SU-DHL-6 (cell line): ENCODE measurements around the gene RIMS4.

Source experiments
- H2AFZ ChIP-seq: fragments of 200-600 bp; sonication (generic); 2 replicates; pipeline ENCODE4 v1.6.1; 2014; ENCODE audit warnings: low read depth, mild to moderate bottlenecking, moderate library complexity, mixed read lengths, antibody characterized with exemption, low read length; ENCODE audit not compliant: severe bottlenecking
- H3F3A ChIP-seq: fragments of 200-600 bp; shearing (Covaris generic); 2 replicates; pipeline ENCODE4 v1.6.0; 2016; ENCODE audit warnings: antibody characterized with exemption, mild to moderate bottlenecking; ENCODE audit not compliant: insufficient read depth
- H3K27ac ChIP-seq: fragments of 200-600 bp; sonication (generic); 2 replicates; pipeline ENCODE4 v1.5.1; 2016; ENCODE audit warnings: low read depth, mild to moderate bottlenecking, low read length, moderate library complexity, mixed read lengths
- H3K27me3 ChIP-seq: fragments of 200-600 bp; sonication (generic), shearing (Covaris generic); 2 replicates; pipeline ENCODE4 v1.6.0; 2014; ENCODE audit warnings: mild to moderate bottlenecking, low read length
- H3K36me3 ChIP-seq: fragments of 200-600 bp; sonication (generic); 2 replicates; pipeline ENCODE4 v1.6.1; 2014; ENCODE audit warnings: mild to moderate bottlenecking, low read length, mixed read lengths
- H3K4me2 ChIP-seq: fragments of 300-600, 200-600 bp; shearing (Covaris generic), sonication (generic); 2 replicates; pipeline ENCODE4 v1.6.0; 2014; ENCODE audit warnings: low read length, low read depth, mild to moderate bottlenecking; ENCODE audit not compliant: poor library complexity, severe bottlenecking
- H3K4me3 ChIP-seq: fragments of 200-600 bp; sonication (generic); 2 replicates; pipeline ENCODE4 v1.5.1; 2014; ENCODE audit warnings: antibody characterized with exemption, low read length, mild to moderate bottlenecking, mixed read lengths; ENCODE audit not compliant: insufficient read depth, poor library complexity, severe bottlenecking
- H3K79me2 ChIP-seq: fragments of 200-600 bp; sonication (generic); 2 replicates; pipeline ENCODE4 v1.6.1; 2014; ENCODE audit warnings: mild to moderate bottlenecking, low read length, moderate library complexity; ENCODE audit not compliant: insufficient read depth
- H3K9ac ChIP-seq: fragments of 200-600 bp; sonication (generic); 2 replicates; pipeline ENCODE4 v1.7.0; 2014; ENCODE audit warnings: mild to moderate bottlenecking, low read length
- H3K9me2 ChIP-seq: fragments of 200-600 bp; sonication (generic); replicated peaks from 2 replicates; pipeline ENCODE4 v1.6.1; 2014; ENCODE audit warnings: low read length; ENCODE audit not compliant: insufficient read depth
- H3K9me3 ChIP-seq: fragments of 200-600 bp; sonication (generic); 2 replicates; pipeline ENCODE4 v1.6.1; 2014; ENCODE audit warnings: low read length, mixed read lengths; ENCODE audit not compliant: insufficient read depth
- H4K20me1 ChIP-seq: fragments of 200-600 bp; sonication (generic); 2 replicates; pipeline ENCODE4 v1.6.1; 2014; ENCODE audit warnings: low read depth, mild to moderate bottlenecking, antibody characterized with exemption, low read length, moderate library complexity, mixed read lengths
- EZH2phosphoT487 ChIP-seq: fragments of 200-600 bp; sonication (generic), shearing (Covaris generic); conservative IDR thresholded peaks from 2 replicates; pipeline ENCODE4 v1.6.1; 2018; ENCODE audit warnings: mild to moderate bottlenecking, antibody characterized with exemption, low read length, moderate library complexity, mixed read lengths
- TF ChIP-seq, protein P1 (sequence below): fragments of 200-600 bp; sonication (generic); IDR thresholded peaks from one replicate; pipeline ENCODE4 v1.5.1; 2017; ENCODE audit warnings: antibody characterized with exemption, mild to moderate bottlenecking, low read length, moderate library complexity; ENCODE audit not compliant: insufficient read depth, poor library complexity, severe bottlenecking

The RIMS4 gene

DNA sequence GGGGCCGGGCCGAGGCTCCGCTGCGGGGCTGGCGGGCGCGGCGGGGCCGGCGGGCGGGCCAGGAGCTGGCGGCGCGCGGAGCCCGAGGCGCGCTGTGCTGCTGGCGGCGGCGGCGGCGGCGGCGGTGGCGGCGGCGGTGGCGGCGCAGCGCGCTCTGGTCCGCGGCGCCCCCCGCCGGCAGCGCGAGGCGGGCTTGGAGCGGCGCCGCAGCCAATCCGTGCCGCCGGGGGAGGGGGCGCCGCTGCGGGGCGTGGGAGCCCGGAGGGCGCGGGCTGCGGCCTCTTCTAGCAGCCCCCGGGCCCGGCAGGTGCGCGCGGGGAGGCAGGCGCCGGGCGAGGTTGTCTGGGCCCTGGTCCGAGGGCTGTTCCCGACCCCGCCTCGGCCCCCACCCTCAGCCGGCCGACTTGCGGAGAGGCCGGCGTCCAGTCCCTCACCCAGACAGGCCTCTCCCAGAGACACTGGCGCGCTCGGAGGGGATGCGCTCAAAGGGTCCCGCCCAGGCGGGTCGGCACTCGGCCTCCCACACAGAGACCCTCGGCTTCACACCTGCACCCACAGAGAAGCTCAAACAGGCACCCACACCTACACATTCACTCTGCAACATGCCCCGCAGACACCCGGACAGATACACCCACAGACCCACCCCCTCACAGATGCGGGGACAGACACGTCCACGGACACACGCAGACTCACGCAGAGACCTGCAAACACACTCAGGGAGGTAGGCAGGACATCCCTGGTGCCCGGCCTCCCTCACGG, at the start of gene RIMS4:
Gene RIMS4 (minus strand): TSS at position 156 of the 759 bp plus-strand sequence. CDS start 275 bp downstream, outside the sequence.
- Histone ChIP-seq H2AFZ (no peak within 1 kb of the TSS), H3K9ac (no peak within 1 kb of the TSS), H3F3A (no peaks in the 10 kb centered on the region), H3K27me3 (no peaks in the 10 kb centered on the region), H3K36me3 (no peaks in the 10 kb centered on the region), H3K27ac (no peak within 1 kb of the TSS), H3K4me3 (no peak within 1 kb of the TSS), H3K9me3 (no peaks in the 10 kb centered on the region), H3K4me2 (no peak within 1 kb of the TSS), H4K20me1 (no peaks in the 10 kb centered on the region), H3K79me2 (no peaks in the 10 kb centered on the region), H3K9me2 (no peaks in the 10 kb centered on the region)
- TF ChIP-seq, protein P1, sequence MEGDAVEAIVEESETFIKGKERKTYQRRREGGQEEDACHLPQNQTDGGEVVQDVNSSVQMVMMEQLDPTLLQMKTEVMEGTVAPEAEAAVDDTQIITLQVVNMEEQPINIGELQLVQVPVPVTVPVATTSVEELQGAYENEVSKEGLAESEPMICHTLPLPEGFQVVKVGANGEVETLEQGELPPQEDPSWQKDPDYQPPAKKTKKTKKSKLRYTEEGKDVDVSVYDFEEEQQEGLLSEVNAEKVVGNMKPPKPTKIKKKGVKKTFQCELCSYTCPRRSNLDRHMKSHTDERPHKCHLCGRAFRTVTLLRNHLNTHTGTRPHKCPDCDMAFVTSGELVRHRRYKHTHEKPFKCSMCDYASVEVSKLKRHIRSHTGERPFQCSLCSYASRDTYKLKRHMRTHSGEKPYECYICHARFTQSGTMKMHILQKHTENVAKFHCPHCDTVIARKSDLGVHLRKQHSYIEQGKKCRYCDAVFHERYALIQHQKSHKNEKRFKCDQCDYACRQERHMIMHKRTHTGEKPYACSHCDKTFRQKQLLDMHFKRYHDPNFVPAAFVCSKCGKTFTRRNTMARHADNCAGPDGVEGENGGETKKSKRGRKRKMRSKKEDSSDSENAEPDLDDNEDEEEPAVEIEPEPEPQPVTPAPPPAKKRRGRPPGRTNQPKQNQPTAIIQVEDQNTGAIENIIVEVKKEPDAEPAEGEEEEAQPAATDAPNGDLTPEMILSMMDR: no peak
- TF ChIP-seq EZH2phosphoT487: no peak

DNA sequence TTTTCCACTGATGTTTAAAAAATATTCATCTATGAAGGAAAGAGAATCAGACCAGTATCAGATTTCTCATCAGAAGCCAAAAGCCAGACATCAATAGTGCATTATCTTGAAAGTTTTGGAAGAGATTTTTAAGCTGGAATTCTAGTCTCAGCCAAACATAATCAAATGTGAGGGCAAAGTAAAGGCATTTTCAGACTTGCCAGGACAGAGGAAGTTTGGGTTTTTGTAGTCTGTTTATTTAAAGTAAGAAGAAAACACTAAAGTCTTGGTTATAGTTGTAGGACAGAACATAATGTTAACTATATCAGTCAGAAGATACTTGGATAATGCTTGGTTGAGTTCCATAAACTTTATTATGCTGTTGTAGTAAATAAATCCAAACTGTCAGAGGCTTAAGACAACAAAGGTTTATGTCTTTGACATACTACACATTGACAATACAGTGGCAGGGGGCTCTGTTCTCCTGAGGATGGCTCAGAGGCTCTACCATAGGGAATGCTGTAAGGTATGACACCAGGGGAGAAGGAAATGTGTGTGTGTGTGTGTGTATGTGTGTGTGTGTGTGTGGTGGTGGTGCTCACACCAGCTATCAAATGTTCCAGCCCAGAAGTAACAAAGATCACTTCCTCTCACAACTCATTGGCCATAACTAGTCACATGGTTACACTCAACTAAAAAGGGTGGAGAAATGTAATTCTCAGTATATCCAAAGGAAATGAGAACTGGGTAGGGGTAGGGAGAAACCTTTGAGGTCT, 48.4 kb upstream of the RIMS4 start:
- Histone ChIP-seq H3K4me2 (no peak overlapping the region), H3K27me3 (no peaks in the 10 kb centered on the region), H2AFZ (peak overlapping the region; percentile 12), H4K20me1 (no peaks in the 10 kb centered on the region), H3K9me3 (peaks cover 5% of the 10 kb centered on the region; the same call in 1 of the 2 replicates), H3K79me2 (no peaks in the 10 kb centered on the region), H3K4me3 (no peak overlapping the region), H3K27ac (no peak overlapping the region), H3K36me3 (no peaks in the 10 kb centered on the region), H3K9ac (no peak overlapping the region), H3K9me2 (no peaks in the 10 kb centered on the region), H3F3A (no peaks in the 10 kb centered on the region)
- TF ChIP-seq, protein P1: no peak
- no peak for TF ChIP-seq EZH2phosphoT487

DNA sequence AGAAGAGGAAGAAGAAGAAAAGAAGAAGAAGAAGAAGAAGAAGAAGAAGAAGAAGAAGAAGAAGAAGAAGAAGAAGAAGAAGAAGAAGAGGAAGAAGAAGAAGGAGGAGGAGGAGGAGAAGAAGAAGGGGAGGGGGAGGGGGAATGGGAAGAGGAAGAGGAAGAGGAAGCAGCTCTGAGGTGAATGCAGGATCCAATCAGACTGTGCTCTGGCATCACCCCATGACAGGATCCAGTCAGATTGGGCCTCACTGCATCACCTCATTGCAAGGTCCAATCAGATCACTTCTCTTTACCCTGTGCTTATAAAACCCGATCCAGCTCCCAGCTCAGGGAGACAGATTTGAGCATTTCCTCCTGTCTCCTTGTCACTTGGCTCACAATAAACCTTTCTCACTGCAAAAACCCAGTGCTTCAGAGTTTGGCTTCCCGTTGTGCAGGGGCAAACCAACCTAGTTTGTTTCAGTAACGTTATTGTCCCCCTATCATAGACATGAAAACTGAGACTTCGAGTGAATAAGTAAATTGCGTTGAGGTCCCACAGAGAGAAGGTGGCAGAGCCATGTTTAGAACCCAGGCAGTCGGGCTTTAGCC, 46.6 kb upstream of the RIMS4 start:
- Histone ChIP-seq H4K20me1 (no peaks in the 10 kb centered on the region), H3K9ac (no peak overlapping the region), H3K4me2 (no peak overlapping the region), H3K4me3 (no peak overlapping the region), H3K36me3 (no peaks in the 10 kb centered on the region), H3K79me2 (no peaks in the 10 kb centered on the region), H3F3A (no peaks in the 10 kb centered on the region), H3K9me3 (peaks cover 5% of the 10 kb centered on the region; the same call in 1 of the 2 replicates), H2AFZ (no peak overlapping the region), H3K9me2 (no peaks in the 10 kb centered on the region), H3K27me3 (no peaks in the 10 kb centered on the region), H3K27ac (no peak overlapping the region)
- TF ChIP-seq EZH2phosphoT487: no peak
- TF ChIP-seq, protein P1: no peak
